ENCODE results near the gene KRT26. TPM values are rescaled to one million over a fixed set of nuclear protein-coding genes. Genes with fewer than 3 reads are reported as not detected.

KRT26 gene
- total RNA-seq, 1 experiment from 2014 or later: not detected

- no peak for TF ChIP-seq TCF7 (CRISPR knock-in tag; IDR thresholded peaks at IDR 0.05; ENCODE audit: low read depth)
- no peak for TF ChIP-seq ZNF121 (CRISPR knock-in tag; IDR thresholded peaks at IDR 0.05)
- TF ChIP-seq ZMAT4 (CRISPR knock-in tag; IDR thresholded peaks at IDR 0.05): no peak
- TF ChIP-seq FOXK1 (CRISPR knock-in tag; IDR thresholded peaks at IDR 0.05): no peak
- no peak for TF ChIP-seq USF2 (CRISPR knock-in tag; IDR thresholded peaks at IDR 0.05)
- TF ChIP-seq NR3C1 (CRISPR knock-in tag; conservative IDR thresholded peaks at IDR 0.05; ENCODE audit: low read depth): no peak
- no peak for TF ChIP-seq E2F1 (CRISPR knock-in tag; IDR thresholded peaks at IDR 0.05)
- TF ChIP-seq GABPB1 (CRISPR knock-in tag; IDR thresholded peaks at IDR 0.05): no peak
- no peak for TF ChIP-seq GRHL2 (CRISPR knock-in tag; IDR thresholded peaks at IDR 0.05; ENCODE audit: insufficient replicate concordance, severe bottlenecking)
- no peak for TF ChIP-seq ZNF263 (CRISPR knock-in tag; IDR thresholded peaks at IDR 0.05; ENCODE audit: low read depth)
Measured at GRCh38 chr17:40779181-40779909, 7.3 kb upstream of the KRT26 start (continued).

- Mint-ChIP-seq H3K9me3 (no peaks in the 10 kb centered on the region), H3K27me3 (ENCODE audit: low read depth) (peaks cover 28% of the 10 kb centered on the region), H3K27ac (no peak overlapping the region), H3K36me3 (no peaks in the 10 kb centered on the region), H3K4me1 (no peaks in the 10 kb centered on the region), H3K4me3 (no peak overlapping the region)
- ChIA-PET POLR2A (no interaction called here), CTCF (interaction anchor here (0.8 kb wide), 1 partner anchor 100 kb away, joined by 3 read pairs; no protein-coding TSS in a partner anchor)
- no peak for ATAC-seq
- TF ChIP-seq ZNF317 (CRISPR knock-in tag; IDR thresholded peaks at IDR 0.05; ENCODE audit: borderline replicate concordance, low read depth): no peak
- TF ChIP-seq FOXJ3 (CRISPR knock-in tag; IDR thresholded peaks at IDR 0.05; ENCODE audit: borderline replicate concordance): no peak
- no peak for TF ChIP-seq NR3C1 (CRISPR knock-in tag; conservative IDR thresholded peaks at IDR 0.05; ENCODE audit: low read depth)
- no peak for TF ChIP-seq ZNF232 (CRISPR knock-in tag; IDR thresholded peaks at IDR 0.05)
- no peak for TF ChIP-seq AR (CRISPR knock-in tag; IDR thresholded peaks at IDR 0.05)
- no peak for TF ChIP-seq E2F5 (CRISPR knock-in tag; IDR thresholded peaks at IDR 0.05)
- no peak for TF ChIP-seq ESRRA (CRISPR knock-in tag; IDR thresholded peaks at IDR 0.05; ENCODE audit: borderline replicate concordance)
- TF ChIP-seq ZBTB43 (CRISPR knock-in tag; IDR thresholded peaks at IDR 0.05): no peak
- TF ChIP-seq ZNF281 (CRISPR knock-in tag; IDR thresholded peaks at IDR 0.05): no peak
- no peak for DNase-seq (ENCODE audit: low spot score)
Measured at GRCh38 chr17:40778461-40778860, 6.5 kb upstream of the KRT26 start.
